ENCODE data around the gene EMCN. TPM values are rescaled to one million over a fixed set of nuclear protein-coding genes. Genes with fewer than 3 reads are reported as not detected.
"Not testable (repeated sequence)": the region's sequence is repeated elsewhere in the genome, so short reads cannot be mapped to it uniquely, and the experiment has no call there.

The EMCN gene
- total RNA-seq, 1 donor from 2014 or later: not detected

DNA sequence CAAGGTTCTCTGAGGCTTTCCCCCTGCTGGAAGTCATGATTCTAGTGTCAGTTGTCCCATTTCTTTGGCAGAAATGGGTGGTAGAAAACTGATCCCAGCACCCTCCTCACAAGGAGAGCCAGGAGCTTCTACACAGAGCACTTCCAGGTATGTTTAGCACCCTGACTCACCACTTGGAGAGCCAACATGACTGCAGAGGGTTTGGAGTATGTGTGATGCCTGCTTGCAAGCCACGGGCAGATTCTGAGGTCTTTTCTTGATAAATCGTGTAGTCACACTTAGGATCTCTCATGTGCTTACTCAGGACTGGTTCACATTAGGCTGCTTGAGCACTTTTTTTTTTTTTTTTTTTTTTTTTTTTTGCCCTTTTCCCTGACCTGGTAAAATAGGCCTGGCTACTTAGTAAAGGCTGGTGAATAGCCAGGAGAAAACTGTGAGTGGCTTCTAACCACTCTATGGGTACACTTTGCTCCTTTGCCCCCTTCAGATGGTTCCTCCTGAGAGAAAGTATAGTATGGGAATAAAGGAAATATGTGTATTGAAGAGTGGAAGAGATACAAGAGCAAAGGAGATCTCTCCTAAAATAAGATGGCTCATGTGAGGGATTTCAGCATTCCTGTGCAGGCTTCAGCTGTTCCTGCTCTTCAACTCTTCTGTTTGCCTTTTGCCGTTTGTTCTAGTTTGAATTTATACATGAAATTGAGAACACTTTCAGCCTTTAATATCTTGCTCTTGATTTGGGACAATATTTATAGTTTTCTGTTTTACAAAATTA, 103.6 kb downstream of the EMCN start:
- Mint-ChIP-seq H3K27me3 (ENCODE audit: low read depth) (no peaks in the 10 kb centered on the region), H3K27ac (ENCODE audit: unreplicated experiment) (no peak overlapping the region), H3K4me3 (ENCODE audit: unreplicated experiment) (no peak overlapping the region), H3K4me1 (ENCODE audit: low read depth) (peaks cover 4% of the 10 kb centered on the region), H3K36me3 (ENCODE audit: low read depth) (no peaks in the 10 kb centered on the region), H3K9me3 (ENCODE audit: low read depth) (no peaks in the 10 kb centered on the region)
- no peak for DNase-seq (ENCODE audit: low spot score)
- TF ChIP-seq, protein P1, sequence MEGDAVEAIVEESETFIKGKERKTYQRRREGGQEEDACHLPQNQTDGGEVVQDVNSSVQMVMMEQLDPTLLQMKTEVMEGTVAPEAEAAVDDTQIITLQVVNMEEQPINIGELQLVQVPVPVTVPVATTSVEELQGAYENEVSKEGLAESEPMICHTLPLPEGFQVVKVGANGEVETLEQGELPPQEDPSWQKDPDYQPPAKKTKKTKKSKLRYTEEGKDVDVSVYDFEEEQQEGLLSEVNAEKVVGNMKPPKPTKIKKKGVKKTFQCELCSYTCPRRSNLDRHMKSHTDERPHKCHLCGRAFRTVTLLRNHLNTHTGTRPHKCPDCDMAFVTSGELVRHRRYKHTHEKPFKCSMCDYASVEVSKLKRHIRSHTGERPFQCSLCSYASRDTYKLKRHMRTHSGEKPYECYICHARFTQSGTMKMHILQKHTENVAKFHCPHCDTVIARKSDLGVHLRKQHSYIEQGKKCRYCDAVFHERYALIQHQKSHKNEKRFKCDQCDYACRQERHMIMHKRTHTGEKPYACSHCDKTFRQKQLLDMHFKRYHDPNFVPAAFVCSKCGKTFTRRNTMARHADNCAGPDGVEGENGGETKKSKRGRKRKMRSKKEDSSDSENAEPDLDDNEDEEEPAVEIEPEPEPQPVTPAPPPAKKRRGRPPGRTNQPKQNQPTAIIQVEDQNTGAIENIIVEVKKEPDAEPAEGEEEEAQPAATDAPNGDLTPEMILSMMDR (IDR thresholded peaks at IDR 0.05): no peak

DNA sequence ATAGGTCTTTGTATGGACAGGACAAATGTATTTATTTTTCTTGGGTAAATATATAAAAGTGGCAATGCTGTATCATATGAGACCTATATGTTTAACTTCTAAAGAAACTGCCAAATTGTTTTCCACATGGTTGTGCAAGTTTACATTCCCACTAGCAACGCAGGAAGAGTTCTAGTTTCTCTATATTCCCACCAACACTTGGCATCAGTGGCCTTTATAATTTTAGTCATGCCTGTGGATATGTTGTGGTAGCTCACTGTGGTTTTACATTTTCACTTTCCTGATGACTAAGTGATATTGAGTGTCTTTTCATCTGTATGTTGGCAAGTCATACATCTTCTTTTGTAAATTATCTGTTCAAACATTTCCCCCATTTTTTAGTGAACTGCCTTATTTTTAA, 126.0 kb downstream of the EMCN start:
- Mint-ChIP-seq H3K4me1 (ENCODE audit: low read depth) (no peaks in the 10 kb centered on the region), H3K36me3 (ENCODE audit: low read depth) (no peaks in the 10 kb centered on the region), H3K9me3 (ENCODE audit: low read depth) (peaks cover 4% of the 10 kb centered on the region), H3K27me3 (ENCODE audit: low read depth) (no peaks in the 10 kb centered on the region), H3K4me3 (ENCODE audit: unreplicated experiment) (no peak overlapping the region), H3K27ac (ENCODE audit: unreplicated experiment) (no peak overlapping the region)
- TF ChIP-seq, protein P1 (IDR thresholded peaks at IDR 0.05): no peak
- no peak for DNase-seq (ENCODE audit: low spot score)

DNA sequence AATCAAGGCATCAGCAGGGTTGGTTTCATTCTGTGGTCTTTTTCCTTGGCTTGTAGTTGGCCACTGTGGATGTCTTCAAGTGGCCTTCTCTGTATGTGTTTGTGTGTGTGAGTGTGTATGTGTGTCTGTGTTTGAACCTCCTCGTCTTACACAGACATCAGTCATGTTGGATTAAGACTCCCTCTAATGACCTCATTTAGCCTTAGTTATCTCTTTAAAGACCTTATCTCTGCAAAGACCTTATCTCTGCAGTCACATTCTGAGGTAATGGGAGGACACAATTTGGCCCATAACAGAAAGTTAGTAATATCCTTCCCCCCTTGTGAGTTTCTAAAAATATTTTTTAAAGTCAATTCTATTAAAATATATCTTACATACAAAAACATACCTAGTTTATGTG, 126.7 kb downstream of the EMCN start:
- H3K4me3 Mint-ChIP-seq (ENCODE audit: unreplicated experiment): no peak overlapping the region
- TF ChIP-seq, protein P1 (IDR thresholded peaks at IDR 0.05): no peak
- no peak overlapping the region for H3K27ac Mint-ChIP-seq (ENCODE audit: unreplicated experiment)
- H3K36me3 Mint-ChIP-seq (ENCODE audit: low read depth): no peaks in the 10 kb centered on the region
- H3K27me3 Mint-ChIP-seq (ENCODE audit: low read depth): no peaks in the 10 kb centered on the region
- no peaks in the 10 kb centered on the region for H3K4me1 Mint-ChIP-seq (ENCODE audit: low read depth)
- H3K9me3 Mint-ChIP-seq (ENCODE audit: low read depth): peaks cover 4% of the 10 kb centered on the region
- no peak for DNase-seq (ENCODE audit: low spot score)

DNA sequence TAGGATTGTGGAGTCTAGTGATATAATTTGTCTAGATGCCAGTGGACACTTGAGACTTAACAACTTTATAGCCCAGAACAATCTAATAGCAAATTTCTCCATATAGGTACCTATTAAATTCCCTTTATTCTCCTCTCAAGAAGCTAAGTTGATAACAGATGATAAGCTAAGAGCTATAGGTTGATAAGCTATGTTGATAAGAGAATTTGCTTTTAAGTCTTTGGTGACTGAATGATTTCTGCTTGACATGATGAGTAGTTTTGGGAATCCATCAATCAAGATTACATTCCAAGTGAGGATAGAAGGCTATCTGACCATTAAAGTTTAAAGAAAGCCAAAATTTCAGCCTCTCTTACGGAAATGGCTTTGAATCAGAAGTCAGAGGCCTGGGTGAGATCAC, 131.6 kb downstream of the EMCN start:
- H3K36me3 Mint-ChIP-seq (ENCODE audit: low read depth): no peaks in the 10 kb centered on the region
- H3K27ac Mint-ChIP-seq (ENCODE audit: unreplicated experiment): no peak overlapping the region
- H3K27me3 Mint-ChIP-seq (ENCODE audit: low read depth): no peaks in the 10 kb centered on the region
- TF ChIP-seq, protein P1 (IDR thresholded peaks at IDR 0.05): no peak
- no peaks in the 10 kb centered on the region for H3K4me1 Mint-ChIP-seq (ENCODE audit: low read depth)
- peaks cover 3% of the 10 kb centered on the region for H3K9me3 Mint-ChIP-seq (ENCODE audit: low read depth)
- no peak for DNase-seq (ENCODE audit: low spot score)
- no peak overlapping the region for H3K4me3 Mint-ChIP-seq (ENCODE audit: unreplicated experiment)

DNA sequence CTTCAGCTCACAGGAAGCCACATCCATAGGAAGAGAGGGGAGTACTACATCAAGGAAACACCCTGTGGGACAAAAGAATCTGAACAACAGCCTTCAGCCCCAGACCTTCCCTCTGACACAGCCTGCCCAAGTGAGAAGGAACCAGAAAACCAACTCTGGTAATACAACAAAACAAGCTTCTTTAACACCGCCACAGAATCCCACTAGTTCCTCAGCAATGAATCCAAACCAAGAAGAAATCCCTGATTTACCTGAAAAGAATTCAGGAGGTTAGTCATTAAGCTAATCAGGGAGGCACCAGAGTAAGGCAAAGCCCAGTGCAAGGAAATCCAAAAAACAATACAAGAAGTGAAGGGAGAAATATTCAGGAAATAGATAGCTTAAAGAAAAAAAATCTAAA, 137.4 kb downstream of the EMCN start:
- not testable (repeated sequence) for H3K27ac Mint-ChIP-seq (ENCODE audit: unreplicated experiment); H3K36me3 Mint-ChIP-seq (ENCODE audit: low read depth); H3K4me1 Mint-ChIP-seq (ENCODE audit: low read depth); H3K27me3 Mint-ChIP-seq (ENCODE audit: low read depth); DNase-seq (ENCODE audit: low spot score); H3K4me3 Mint-ChIP-seq (ENCODE audit: unreplicated experiment)
- peaks cover 12% of the 10 kb centered on the region for H3K9me3 Mint-ChIP-seq (ENCODE audit: low read depth)

DNA sequence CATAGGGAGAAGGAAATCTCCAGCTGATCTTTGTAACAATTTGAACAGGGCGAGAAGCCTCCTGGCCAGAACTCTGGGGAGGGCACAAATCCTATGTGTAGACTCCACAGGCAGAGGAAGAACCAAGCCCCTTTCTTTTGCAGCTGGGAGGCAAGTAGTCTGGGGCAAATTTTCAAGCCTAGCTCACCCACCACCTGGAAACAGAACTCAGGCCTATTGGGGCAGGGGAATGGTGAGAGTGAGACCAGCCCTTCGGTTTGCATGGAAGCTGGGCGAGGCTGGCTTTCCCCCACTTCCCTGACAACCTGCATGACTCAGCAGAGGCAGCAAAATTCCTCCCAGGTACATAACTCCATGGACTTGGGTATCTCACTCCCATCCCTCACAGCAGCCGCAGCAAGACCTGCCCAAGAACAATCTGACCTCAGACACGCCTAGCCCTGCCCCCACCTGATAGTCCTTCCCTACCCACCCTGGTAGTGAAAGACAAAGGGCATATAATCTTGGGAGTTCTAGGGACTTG, 138.2 kb downstream of the EMCN start:
- DNase-seq (ENCODE audit: low spot score): no peak
- no peaks in the 10 kb centered on the region for H3K4me1 Mint-ChIP-seq (ENCODE audit: low read depth)
- peaks cover 12% of the 10 kb centered on the region for H3K9me3 Mint-ChIP-seq (ENCODE audit: low read depth)
- peaks cover 2% of the 10 kb centered on the region for H3K27me3 Mint-ChIP-seq (ENCODE audit: low read depth)
- TF ChIP-seq, protein P1 (IDR thresholded peaks at IDR 0.05): no peak
- H3K36me3 Mint-ChIP-seq (ENCODE audit: low read depth): peaks cover 2% of the 10 kb centered on the region
- H3K27ac Mint-ChIP-seq (ENCODE audit: unreplicated experiment): no peak overlapping the region
- H3K4me3 Mint-ChIP-seq (ENCODE audit: unreplicated experiment): no peak overlapping the region

Data from chondrocyte (in vitro differentiated cells).